22Rv1 (cell line): ENCODE data around the gene UNC5C.

Experiments used
- ZFX ChIP-seq: fragments of 450-650 bp; IDR thresholded peaks from 2 replicates; pipeline ENCODE4 v1.6.1; 2017; ENCODE audit warnings: antibody characterized with exemption, borderline replicate concordance
- TF ChIP-seq, protein P1 (sequence below): fragments of 450-650 bp; IDR thresholded peaks from 2 replicates; pipeline ENCODE4 v1.5.1; 2017; ENCODE audit warnings: mild to moderate bottlenecking

DNA sequence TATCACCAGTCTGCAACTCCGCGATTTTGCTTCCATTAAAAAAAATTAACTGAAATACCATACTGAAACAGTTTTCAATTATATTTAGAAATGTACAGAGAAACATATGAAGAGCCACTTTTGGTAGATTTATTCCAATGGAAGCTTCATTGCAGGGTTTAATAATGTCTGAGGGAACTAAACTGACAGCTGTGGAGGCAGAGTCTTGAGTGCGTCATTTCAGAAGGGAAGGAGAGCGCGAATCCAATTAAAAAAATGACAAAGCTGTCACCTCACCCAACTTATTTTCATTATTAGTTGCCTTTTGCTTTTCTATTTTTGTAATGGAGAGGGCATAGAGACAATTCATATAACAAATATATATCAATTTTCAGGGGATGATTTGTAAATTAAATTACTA is 104.0 kb downstream of the UNC5C start:
- TF ChIP-seq, protein P1, sequence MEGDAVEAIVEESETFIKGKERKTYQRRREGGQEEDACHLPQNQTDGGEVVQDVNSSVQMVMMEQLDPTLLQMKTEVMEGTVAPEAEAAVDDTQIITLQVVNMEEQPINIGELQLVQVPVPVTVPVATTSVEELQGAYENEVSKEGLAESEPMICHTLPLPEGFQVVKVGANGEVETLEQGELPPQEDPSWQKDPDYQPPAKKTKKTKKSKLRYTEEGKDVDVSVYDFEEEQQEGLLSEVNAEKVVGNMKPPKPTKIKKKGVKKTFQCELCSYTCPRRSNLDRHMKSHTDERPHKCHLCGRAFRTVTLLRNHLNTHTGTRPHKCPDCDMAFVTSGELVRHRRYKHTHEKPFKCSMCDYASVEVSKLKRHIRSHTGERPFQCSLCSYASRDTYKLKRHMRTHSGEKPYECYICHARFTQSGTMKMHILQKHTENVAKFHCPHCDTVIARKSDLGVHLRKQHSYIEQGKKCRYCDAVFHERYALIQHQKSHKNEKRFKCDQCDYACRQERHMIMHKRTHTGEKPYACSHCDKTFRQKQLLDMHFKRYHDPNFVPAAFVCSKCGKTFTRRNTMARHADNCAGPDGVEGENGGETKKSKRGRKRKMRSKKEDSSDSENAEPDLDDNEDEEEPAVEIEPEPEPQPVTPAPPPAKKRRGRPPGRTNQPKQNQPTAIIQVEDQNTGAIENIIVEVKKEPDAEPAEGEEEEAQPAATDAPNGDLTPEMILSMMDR: no peak
- no peak for TF ChIP-seq ZFX
